ENCODE measurements around the gene HLTF.
"Not testable (repeated sequence)": the region's sequence is repeated elsewhere in the genome, so short reads cannot be mapped to it uniquely, and the experiment has no call there.

Gene HLTF, protein sequence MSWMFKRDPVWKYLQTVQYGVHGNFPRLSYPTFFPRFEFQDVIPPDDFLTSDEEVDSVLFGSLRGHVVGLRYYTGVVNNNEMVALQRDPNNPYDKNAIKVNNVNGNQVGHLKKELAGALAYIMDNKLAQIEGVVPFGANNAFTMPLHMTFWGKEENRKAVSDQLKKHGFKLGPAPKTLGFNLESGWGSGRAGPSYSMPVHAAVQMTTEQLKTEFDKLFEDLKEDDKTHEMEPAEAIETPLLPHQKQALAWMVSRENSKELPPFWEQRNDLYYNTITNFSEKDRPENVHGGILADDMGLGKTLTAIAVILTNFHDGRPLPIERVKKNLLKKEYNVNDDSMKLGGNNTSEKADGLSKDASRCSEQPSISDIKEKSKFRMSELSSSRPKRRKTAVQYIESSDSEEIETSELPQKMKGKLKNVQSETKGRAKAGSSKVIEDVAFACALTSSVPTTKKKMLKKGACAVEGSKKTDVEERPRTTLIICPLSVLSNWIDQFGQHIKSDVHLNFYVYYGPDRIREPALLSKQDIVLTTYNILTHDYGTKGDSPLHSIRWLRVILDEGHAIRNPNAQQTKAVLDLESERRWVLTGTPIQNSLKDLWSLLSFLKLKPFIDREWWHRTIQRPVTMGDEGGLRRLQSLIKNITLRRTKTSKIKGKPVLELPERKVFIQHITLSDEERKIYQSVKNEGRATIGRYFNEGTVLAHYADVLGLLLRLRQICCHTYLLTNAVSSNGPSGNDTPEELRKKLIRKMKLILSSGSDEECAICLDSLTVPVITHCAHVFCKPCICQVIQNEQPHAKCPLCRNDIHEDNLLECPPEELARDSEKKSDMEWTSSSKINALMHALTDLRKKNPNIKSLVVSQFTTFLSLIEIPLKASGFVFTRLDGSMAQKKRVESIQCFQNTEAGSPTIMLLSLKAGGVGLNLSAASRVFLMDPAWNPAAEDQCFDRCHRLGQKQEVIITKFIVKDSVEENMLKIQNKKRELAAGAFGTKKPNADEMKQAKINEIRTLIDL

DNA sequence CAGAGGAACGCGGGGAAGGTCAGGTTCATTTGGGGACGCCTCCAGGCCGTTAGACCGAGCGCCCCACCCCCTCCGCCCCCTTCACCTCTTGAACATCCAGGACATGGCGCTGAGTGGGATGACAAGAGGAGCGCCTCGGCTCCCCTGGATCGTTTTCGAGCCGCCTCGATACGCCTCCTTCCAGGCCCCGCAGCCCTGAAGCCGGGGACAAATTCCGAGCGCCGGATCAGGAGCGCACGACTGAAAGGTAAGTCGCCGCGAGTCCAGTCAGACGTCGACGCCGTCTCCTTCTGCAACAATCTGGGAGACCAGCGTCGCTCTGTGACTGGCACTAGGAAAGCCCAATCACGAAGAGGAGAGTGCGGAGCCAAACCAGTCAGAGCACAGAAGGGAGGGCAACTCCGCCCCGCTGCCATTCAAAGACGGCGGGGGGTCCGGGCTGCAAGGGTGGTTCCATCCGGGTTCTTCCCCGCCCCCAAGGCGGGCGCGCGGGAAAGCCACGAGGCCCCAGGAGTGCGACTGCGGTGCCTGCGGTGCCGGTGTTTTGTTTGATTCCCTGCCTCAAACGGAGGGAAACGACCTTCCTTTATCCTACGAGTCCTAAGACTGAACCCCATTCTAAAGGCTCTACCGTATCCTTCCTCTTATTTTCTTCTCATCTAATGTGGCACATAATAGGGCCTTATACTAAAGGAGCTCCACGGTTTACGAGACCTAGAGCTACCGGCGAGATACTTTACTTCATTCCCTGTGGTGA, at the start of gene HLTF:
Gene HLTF (minus strand): TSS at position 302 of the 757 bp plus-strand sequence. CDS start 197 bp downstream, at position 105.
- peak; percentile 95 for DNase-seq

GRCh38 chr3:149134575-149134974, 48.2 kb upstream of the HLTF start:
- DNase-seq, result no peak

DNA sequence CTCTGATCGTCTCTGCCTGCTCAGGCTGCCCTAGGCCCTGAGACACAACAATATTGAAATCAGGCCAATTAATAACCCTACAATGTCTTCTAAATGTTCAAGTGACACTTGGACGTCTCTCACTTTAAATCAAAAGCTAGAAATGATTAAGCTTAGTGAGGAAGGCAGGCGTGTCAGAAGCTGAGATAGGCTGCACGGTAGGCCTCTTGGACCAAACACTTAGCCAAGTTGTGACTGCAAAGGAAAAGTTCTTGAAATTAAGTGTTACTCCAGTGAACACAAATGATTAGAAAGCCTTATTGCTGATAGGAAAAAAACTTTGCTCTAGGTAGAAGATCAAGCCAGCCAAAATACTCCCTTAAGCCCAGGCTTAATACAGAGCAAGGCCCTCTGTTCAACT, 45.3 kb upstream of the HLTF start:
- no peak for DNase-seq

GRCh38 chr3:149129326-149130205, 43.2 kb upstream of the HLTF start, which contains the start of gene HPS3:
TSS of gene HPS3 (plus strand) at chr3:149129638. CDS start at chr3:149129724, 86 bp downstream.
- peak; percentile 83 for DNase-seq

DNA sequence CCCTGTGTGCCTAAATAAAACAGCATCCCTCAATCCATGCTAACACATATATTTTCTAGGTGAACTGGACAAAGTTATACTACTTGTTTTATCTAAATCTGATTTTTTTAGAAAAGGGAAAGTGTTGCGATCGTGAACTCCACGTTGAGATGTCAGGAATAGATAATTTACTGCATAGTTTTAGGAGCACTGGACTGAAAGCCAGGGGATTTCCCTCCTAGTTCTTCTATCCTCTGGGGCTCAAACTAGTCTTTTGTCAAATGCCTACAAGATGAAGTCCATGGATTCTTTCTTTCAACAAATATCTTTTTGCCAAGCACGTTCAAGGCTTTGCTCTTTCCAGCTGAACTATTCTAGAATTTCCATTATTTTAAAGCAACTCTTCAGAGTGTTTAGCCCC, 42.5 kb upstream of the HLTF start:
- DNase-seq, result no peak

DNA sequence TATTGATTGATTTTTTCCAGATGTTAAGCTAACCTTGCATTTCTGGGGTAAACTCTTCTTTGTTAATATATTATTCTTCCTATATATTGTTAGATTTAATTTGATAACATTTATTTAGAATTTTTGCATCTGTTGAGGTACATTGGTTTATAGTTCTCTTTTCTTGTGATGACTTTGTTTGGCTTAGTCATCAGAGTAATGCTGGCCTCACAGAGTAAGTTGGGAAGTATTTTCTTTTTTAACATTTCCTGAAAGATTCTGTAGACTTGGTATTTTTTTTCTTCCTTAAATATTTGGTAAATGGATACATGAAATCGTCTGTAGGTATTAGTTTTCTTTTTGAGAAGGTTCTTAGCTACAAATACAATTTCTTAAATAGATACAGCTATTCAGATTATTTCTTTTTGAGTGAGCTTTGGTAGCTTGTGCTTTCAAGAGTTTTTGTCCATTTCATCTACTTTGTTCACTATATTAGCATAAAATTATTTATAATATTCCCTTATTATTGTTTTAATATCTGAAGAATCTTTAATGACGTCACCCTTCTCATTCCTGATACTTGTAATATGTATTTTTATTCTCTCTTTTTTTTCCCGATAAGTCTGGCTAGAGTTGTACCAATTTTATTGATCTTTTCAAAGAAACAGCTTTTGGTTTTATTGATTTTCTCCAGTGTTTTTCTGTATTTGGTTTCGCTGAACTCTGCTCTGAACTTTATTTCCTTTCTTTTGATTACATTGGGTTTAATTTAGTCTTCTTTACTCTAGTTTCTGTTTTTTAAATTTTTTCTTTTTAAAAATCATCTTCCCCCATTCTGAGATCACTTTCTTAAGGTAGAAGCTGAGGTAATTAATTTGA, 36.6 kb upstream of the HLTF start:
- DNase-seq, result no peak

- peak; percentile 69 for DNase-seq
Observed at GRCh38 chr3:149120051-149120972, 34.0 kb upstream of the HLTF start.

DNA sequence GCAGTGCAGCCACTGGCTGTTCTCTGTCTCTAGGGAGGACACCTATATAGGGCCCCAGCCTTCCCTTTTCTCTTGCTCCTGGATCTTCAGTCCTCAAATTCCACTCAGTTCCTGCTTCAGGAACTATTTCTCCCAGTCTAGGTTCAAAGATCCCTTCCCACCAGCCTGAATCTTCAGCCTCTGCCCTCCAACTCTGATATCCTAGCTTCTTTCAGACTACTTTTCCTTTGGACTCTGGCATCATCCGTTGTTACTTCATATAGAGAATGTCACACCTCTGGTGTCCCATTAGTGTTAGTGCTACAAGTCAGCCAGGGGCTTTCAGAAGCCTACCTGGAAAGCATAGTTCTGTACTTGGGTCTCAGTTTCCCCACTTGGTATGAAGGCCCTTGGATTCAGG, 33.1 kb upstream of the HLTF start:
- DNase-seq, result no peak

GRCh38 chr3:149118724-149119123, 32.4 kb upstream of the HLTF start:
- DNase-seq, result no peak

DNA sequence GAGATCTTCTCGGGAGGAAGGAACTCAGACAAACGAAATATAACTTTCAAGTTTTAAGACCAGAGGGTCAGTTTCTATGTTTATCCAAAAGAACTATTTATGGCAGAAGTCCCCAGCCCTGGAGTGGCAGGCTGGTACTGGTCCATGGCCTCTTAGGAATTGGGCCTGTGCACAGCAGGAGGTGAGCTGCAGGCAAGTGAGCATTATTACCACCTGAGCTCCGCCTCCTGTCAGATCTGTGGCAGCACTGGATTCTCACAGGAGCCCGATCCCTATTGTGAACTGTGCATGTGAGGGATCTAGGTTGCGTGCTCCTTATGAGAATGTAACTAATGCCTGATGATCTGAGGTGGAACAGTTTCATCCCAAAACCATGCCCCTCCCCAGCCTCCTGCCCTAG, 28.8 kb upstream of the HLTF start:
- no peak for DNase-seq

DNA sequence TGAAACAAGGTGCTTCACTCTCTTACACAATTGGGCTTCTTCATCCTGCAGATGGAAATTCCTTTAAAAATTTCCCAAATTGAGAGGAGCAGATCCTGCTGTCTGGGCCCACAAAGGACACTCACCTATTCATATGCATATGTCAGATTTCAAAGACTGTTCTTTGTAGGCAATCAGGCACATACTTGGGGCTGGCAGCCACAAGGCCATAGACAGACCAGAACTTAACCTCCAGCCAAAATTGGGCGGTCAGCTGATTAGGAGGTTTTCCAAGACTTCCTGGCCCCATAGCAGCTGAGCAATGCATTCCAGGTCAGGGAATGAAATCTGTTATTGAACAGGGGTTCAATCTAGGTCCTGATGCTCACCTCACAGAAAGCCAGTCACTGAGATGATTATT, 28.1 kb upstream of the HLTF start:
- DNase-seq, result no peak

DNA sequence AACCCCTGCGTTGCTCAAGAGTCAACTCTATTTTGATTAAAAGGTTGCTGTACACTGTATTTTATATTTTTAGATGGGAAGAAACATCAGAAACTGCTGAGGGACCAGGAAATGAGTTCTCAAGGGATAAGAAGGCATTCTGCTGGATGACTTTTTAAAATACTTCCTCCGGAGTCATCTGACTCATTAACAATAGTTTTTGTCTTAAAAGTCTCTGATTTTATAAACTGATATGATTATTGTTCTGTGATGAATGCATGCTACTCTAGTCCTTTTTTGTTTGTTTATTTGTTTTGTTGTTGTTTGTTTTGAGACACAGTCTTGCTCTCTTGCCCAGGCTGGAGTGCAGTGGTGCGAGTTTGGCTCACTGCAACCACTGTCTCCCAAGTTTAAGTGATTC, 18.2 kb upstream of the HLTF start:
- DNase-seq, result no peak

GRCh38 chr3:149101641-149102040, 15.3 kb upstream of the HLTF start:
- DNase-seq, result no peak

GRCh38 chr3:149101154-149101553, 14.8 kb upstream of the HLTF start:
- no peak for DNase-seq

DNA sequence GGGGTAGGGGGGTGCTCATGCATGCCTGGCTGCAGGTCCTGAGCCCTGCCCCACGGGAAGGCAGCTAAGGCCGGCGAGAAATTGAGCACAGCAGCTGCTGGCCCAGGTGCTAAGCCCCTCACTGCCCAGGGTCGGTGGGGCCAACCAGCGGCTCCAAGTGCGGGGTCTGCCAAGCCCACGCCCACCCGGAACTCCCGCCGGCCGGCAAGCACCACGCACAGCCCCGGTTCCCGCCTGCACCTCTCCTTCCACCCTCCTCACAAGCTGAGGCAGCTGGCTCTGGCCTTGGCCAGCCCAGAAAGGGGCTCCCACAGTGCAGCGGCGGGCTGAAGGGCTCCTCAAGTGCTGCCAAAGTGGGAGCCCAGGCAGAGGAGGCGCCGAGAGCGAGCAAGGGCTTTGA, 11.7 kb upstream of the HLTF start:
- not testable (repeated sequence) for DNase-seq

GRCh38 chr3:149095487-149095886, 9.2 kb upstream of the HLTF start:
- no peak for DNase-seq

DNA sequence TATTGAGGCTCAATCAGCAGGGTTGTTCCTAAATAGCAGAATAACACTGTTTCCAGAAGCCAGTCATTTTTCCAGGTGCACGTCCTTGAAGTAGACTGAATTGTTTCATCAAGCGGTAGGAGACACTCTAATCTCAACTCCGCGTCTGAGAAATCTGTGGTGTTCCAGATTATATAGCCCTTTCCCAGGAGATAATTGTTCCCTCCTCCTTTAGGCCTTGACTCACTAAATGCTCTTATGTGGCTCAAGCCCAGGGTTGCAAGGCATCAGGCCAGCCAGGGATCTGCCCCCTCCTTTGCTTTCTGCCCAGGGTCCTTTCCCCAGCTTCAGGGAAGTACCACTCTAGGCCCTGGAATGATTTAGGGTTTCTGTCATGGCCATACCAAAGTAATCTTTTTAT, 5.7 kb upstream of the HLTF start:
- no peak for DNase-seq

- no peak for DNase-seq
Observed at GRCh38 chr3:149090907-149091306, 4.6 kb upstream of the HLTF start.

GRCh38 chr3:149090461-149090860, 4.1 kb upstream of the HLTF start:
- DNase-seq, result no peak

- no peak for DNase-seq
Observed at GRCh38 chr3:149089395-149089794, 3.1 kb upstream of the HLTF start.
